GM21529 (cell line): Measurements from ENCODE around the gene SH2B2.
"Not testable (repeated sequence)": the region's sequence is repeated elsewhere in the genome, so short reads cannot be mapped to it uniquely, and the experiment has no call there.

ENCODE experiments used
- ATAC-seq: cut with Tn5 transposase; IDR thresholded peaks from one replicate; pipeline ENCODE4 v1.9.1; 2021; ENCODE audit not compliant: unreplicated experiment

Gene SH2B2

GRCh38 chr7:102330666-102331460 lies 44.2 kb downstream of the SH2B2 start:
- not testable (repeated sequence) for ATAC-seq

GRCh38 chr7:102335574-102335973 lies 48.9 kb downstream of the SH2B2 start:
- not testable (repeated sequence) for ATAC-seq

- ATAC-seq = not testable (repeated sequence)
Measured at GRCh38 chr7:102337002-102337401, 50.3 kb downstream of the SH2B2 start.

- not testable (repeated sequence) for ATAC-seq
Measured at GRCh38 chr7:102337420-102337819, 50.8 kb downstream of the SH2B2 start.

- ATAC-seq = peak; percentile 68
Measured at GRCh38 chr7:102340599-102341368, 54.1 kb downstream of the SH2B2 start.

DNA sequence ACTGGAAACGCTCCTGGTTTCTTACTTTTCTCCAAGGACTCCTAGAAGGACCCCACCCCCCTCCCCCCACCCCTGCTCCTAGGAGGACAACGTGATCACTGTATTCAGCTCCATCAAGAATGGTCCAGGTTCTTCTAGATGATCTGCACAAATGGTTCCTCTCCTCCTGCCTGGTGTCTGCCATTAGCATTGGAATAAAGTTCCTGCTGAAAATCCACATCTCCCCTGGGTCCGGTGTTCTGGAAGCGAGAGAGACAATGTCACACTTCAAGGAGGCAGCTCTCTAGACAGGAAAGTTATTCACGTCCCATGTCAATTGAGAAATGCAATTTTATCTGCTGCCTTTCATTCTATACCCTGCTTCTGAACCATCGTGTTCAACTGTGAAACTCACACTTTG lies 60.3 kb downstream of the SH2B2 start:
- ATAC-seq = not testable (repeated sequence)

DNA sequence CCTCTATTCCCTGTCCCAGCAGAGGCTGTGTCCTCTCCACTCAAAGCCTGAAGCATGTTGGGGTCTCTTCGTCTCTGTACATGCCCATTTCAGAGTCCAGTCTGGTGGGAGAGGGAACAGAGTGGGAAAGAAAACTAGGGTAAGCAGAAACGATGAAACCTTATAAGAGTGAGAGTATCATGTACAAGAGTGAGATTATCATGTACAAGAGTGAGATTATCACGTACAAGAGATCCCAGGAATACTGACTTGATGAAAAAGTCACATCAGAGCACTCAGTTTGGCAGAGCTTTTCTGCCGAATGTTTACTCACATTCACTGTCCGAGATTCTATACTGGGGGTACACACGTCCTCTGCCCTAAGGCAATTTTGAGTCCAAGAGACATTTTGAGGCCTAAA lies 69.7 kb downstream of the SH2B2 start, which contains the start of gene SPDYE6:
TSS of gene SPDYE6 (minus strand) at position 101 of the 400 bp plus-strand sequence. CDS start 421 bp downstream, outside the sequence.
- not testable (repeated sequence) for ATAC-seq

GRCh38 chr7:102363549-102364393 lies 77.1 kb downstream of the SH2B2 start:
- peak; percentile 99 for ATAC-seq

GRCh38 chr7:102364394-102364886 lies 77.8 kb downstream of the SH2B2 start:
- not testable (repeated sequence) for ATAC-seq

DNA sequence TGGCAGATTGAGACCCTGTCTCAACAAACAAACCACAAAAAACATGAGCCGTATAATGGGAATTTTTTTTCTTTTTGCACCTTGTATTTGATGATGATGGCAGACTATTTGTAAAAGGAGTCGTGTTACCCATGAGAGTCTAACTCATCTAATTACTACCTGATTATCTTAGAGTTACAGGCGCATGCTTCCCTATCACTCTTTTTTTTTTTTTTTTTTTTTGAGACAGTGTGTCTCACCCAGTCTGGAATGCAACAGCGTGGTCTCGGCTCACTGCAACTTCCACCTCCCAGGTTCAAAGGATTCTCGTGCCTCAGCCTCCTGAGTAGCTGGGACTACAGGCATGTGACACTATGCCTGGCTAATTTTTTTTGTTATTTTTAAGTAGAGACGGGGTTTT lies 78.7 kb downstream of the SH2B2 start:
- not testable (repeated sequence) for ATAC-seq

DNA sequence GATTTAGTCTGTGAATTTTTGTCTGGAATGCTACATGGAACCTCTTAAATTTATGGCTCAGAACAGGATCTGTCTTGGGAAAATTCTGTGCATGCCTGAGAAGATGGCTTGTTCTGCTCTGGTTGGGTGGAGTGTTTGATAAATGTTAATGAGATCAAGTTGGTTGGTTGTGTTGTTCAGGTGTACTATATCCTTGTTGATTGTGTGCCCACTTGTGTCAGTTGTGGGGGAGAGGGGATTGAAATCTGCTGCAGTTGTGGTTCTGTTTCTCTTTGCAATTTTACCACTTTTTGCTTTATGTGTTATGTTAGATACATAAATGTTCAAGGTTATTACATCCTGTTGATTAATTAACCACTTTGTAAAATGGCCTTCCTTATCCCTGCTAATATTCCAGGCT lies 83.4 kb downstream of the SH2B2 start:
- ATAC-seq = not testable (repeated sequence)
